ENCODE results near the gene CCT8L2.
"Not testable (repeated sequence)": the region's sequence is repeated elsewhere in the genome, so short reads cannot be mapped to it uniquely, and the experiment has no call there.

DNA sequence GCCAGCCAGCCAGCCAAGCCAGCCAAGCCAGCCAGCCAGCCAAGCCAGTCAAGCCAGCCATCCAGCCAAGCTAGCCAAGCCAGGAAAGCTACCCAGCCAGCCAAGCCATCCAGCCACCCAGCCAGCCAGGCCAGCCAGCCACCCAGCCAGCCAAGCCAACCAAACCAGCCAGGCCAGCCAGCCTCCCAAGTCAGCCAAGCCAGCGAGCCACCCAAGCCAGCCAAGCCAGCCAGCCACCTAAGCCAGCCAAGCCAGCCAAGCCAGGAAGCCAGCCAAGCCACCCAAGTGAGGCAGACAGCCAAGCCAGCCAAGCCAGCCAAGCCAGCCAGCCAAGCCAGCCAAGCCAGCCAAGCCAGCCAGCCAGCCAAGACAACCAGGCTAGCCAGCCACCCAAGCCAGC lies 32.6 kb downstream of the CCT8L2 start:
- TF ChIP-seq, protein P1, sequence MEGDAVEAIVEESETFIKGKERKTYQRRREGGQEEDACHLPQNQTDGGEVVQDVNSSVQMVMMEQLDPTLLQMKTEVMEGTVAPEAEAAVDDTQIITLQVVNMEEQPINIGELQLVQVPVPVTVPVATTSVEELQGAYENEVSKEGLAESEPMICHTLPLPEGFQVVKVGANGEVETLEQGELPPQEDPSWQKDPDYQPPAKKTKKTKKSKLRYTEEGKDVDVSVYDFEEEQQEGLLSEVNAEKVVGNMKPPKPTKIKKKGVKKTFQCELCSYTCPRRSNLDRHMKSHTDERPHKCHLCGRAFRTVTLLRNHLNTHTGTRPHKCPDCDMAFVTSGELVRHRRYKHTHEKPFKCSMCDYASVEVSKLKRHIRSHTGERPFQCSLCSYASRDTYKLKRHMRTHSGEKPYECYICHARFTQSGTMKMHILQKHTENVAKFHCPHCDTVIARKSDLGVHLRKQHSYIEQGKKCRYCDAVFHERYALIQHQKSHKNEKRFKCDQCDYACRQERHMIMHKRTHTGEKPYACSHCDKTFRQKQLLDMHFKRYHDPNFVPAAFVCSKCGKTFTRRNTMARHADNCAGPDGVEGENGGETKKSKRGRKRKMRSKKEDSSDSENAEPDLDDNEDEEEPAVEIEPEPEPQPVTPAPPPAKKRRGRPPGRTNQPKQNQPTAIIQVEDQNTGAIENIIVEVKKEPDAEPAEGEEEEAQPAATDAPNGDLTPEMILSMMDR (IDR thresholded peaks at IDR 0.05), result not testable (repeated sequence)
- TF ChIP-seq EP300, POLR2AphosphoS5 (IDR thresholded peaks at IDR 0.05): not testable (repeated sequence)
